GM19463 (cell line): ENCODE results near the gene MYBPC2.

Experiments used
- ATAC-seq: cut with Tn5 transposase; IDR thresholded peaks from one replicate; pipeline ENCODE4 v1.9.1; 2021; ENCODE audit warnings: mild to moderate bottlenecking, moderate library complexity; ENCODE audit not compliant: unreplicated experiment

MYBPC2 gene

DNA sequence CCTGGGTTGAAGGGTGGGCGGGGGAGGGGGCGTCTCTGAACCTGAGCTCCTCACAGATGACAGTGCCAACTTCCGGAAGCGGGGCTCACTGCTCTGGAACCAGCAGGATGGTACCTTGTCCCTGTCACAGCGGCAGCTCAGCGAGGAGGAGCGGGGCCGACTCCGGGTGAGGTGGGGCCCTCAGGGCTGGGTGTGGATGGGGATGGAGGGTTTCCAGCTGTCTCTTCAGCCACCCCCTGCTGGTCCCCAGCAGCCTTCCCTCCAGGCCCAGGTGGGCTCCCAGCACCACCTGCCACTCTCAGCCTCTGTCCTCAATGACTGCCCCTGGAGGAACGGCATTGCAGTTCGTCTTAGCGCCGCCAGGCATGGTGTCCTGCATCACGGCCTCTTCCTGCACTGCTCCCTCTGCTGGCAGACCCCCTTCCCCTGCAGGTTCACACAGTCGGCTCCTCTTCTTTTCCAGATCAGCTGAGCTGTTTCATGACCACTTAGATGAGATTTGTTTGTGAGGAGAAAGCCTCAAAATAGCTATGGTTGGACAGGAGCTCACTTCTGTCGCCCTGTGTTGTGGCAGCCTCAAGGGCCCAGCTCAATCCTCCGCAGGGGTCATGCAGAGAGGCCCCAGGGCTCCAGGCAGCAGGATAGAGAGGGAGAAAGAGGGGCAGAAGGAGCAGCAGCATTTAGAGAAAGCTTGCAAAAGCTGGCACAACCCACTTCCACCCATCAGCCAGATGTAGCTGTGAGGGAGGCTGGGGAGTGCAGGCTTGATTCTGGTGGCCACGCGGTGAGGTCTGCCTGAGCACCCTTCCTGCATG, 46.4 kb downstream of the MYBPC2 start:
- no peak for ATAC-seq

GRCh38 chr19:50479761-50480251, 47.1 kb downstream of the MYBPC2 start:
- no peak for ATAC-seq

DNA sequence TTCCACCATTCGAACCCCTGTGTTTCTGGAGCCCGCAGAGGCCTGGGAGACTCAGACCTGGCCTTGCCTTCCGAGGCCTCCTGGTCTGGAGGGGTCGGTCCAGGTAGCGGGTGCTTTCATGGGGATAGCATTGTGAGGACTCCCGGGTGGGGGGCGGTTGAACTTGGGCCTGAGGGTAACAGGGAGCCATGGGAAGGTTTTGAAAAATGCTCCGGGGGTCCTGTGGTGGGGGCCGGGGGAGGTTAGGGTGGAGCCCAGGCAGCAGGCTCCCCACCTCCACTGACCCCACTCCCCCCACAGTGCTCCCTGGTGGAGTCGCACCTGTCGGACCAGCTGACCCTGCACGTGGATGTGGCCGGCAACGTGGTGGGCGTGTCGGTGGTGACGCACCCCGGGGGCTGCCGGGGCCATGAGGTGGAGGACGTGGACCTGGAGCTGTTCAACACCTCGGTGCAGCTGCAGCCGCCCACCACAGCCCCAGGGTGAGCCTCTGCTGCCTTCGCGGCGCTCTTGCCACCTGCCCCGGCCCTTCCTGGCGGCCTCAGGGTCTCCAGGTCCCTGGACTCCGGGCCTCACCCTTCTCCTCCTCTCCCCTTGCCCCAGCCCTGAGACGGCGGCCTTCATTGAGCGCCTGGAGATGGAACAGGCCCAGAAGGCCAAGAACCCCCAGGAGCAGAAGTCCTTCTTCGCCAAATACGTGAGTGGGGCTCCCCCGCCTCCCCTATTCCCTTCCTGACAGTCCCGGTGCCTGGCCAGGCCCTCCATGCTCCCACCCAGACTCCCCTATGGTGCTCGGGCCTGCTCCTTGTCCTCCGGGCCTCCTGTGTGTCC, 47.8 kb downstream of the MYBPC2 start:
- no peak for ATAC-seq

- no peak for ATAC-seq
These were observed 48.9 kb downstream of the MYBPC2 start for GRCh38 chr19:50481351-50482149.

DNA sequence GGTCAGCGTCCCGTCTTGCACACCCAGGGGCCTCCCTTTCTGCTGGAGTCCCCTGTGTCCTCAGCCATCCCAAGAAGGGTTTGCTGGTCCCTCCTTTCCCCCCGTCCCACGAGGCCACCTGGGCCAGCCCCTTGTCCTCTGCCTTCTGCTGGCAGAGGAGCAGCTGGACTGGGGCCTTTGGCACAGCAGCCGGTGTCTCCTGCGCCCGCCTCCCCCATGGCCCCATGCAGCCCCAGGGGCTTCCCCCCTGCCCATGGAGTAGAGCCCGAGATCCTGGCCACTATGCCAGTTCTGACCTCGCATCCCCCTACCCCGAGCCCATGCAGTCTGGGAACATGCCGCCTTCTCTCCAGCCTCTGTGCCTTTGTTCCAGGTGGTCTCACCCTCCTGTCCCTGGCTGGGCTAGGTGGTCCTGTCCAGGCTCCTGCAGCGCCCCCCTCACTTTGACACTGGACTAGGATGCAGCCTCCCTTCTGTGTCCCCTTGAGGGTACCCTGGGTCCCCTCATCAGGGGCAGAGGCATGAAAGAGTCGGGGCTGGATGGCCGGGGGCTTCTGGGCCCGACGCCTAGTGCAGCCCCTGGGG, 49.7 kb downstream of the MYBPC2 start:
- ATAC-seq, result no peak

DNA sequence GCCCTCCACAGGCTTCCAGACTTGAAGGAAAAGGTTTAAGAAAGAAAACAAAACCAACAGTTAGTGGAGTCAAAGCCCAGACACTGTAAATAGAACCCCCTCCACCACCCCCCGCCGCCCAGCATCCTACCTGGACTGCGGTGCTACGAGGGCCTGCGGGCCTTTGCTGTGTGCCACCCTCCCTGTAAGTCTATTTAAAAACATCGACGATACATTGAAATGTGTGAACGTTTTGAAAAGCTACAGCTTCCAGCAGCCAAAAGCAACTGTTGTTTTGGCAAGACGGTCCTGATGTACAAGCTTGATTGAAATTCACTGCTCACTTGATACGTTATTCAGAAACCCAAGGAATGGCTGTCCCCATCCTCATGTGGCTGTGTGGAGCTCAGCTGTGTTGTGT, 50.2 kb downstream of the MYBPC2 start:
- ATAC-seq, result no peak

GRCh38 chr19:50485284-50485955, 52.7 kb downstream of the MYBPC2 start:
- ATAC-seq, result no peak

GRCh38 chr19:50486823-50487515, 54.3 kb downstream of the MYBPC2 start:
- ATAC-seq, result no peak

GRCh38 chr19:50488389-50489194, 55.9 kb downstream of the MYBPC2 start:
- no peak for ATAC-seq

DNA sequence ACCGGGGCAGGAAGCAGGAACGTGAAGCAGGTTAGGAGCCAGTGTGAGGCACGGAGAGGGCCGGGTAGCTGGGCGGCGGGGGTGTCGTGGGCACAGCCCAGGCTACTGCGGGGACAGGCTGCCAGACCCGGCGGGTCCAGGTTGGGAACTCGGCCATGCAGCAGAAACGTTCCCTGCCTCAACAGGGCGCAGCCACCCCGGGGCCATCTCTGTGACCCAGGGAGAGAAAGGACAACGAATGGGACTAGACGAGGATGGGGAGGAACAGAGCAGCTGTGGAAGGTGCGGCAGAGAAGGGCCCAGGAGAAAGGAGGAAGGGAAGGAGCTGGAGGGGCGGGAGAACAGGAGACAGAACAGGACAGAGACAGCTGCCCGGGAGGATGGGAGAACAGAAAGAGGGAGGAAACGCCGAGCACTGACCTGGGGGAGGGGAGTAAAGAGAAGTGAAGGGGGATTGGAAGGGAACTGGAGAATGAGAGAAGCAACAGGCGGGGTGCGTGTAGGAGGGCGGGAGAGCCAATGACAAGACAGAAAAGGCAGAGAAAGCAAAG, 56.8 kb downstream of the MYBPC2 start:
- ATAC-seq, result no peak

DNA sequence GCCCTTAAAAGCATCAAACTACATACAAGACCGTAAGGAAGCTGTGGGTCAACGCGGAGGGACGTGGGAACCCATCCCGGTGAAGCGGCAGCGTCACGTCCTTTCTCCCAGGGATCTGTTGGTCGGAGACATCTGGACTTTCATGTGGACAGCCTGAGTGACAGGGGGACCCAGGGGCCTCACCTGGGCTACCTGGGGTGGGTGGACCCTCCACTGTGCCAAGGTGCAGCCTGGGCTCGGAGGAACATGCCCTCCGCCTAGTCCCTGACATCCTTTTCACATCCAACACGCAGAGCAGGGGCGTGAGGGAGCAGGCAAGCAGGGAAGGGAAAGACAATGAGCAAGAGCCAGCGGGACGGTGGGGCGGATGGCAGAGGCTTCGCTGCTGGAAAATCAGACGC, 57.7 kb downstream of the MYBPC2 start:
- ATAC-seq, result no peak

DNA sequence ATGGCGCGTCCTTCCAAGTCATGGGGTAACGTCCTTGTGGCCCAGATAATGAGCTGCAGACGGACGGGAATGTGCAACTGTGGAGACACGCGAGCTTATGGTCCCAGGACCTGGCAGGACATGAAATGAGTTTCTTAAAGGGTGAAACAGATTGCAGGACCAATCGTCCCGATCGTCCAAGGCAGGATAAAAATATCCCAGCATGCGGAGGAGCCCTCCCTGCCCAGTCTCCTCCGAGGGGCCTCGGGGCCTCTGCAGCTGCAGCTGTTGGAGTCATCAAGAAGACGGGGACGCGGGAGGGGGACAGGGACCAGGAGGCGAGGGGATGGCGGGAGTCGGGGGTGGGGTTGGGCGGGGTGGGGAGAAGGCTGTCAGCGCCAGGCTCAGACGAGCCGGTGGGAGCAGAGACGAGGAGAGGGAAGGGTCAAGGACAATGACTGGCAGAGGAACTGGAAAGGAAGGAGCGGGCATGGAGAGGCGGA, 58.3 kb downstream of the MYBPC2 start:
- ATAC-seq, result no peak

GRCh38 chr19:50492303-50493052, 59.8 kb downstream of the MYBPC2 start:
- no peak for ATAC-seq

- no peak for ATAC-seq
These were observed 60.5 kb downstream of the MYBPC2 start for GRCh38 chr19:50493171-50493570.

- no peak for ATAC-seq
These were observed 61.7 kb downstream of the MYBPC2 start for GRCh38 chr19:50494186-50495019.

- ATAC-seq, result no peak
These were observed 62.4 kb downstream of the MYBPC2 start for GRCh38 chr19:50495020-50495531.
